ENCODE data around the gene TCAF2.
"Not testable (repeated sequence)": the region's sequence is repeated elsewhere in the genome, so short reads cannot be mapped to it uniquely, and the experiment has no call there.

TCAF2 gene

GRCh38 chr7:143620646-143621045, at the start of gene TCAF2:
TCAF2 (plus strand) TSS chr7:143620974.
- DNase-seq (ENCODE audit: low spot score), result not testable (repeated sequence)

DNA sequence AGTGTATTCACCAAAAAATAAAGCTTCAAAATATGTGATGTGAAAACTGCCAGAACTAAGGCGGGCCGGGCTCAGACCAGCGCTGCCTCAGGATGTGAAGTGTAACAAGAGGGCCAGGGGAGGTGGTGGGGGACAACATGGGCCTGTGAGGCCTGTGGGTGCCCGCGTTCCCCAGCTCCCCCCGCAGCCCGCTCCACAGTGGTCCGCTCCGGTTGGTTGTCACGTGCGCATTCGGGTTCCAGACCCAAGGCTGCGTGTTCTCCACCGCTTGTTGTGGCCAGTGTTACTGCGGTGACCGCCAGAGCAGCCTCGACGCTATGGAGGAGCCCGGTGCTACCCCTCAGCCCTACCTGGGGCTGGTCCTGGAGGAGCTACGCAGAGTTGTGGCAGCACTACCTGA, 49.3 kb upstream of the TCAF2 start, which contains the start of gene CTAGE15:
Gene CTAGE15, plus strand, starts transcription at position 301 of the 400 bp plus-strand sequence. Its CDS starts 17 bp downstream, at position 318.
- DNase-seq (ENCODE audit: low spot score), result not testable (repeated sequence)

DNA sequence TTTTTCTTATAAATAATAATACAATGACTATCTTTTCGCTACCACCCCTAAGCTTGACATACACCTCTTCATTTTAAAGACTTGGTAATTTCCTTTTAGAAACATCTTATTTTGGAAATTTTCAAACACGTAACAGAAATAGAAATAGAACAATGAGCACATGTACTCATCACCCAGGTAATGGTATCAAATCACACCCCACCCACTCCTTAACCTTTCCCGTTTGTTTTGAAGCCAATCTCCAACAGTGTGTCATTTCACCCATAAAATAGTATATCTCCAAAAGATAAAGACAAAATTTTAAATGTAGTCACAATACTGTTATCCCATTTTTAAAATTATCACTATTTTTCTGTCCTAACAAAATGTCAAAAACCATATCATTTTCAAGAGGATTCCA, 32.6 kb upstream of the TCAF2 start:
- not testable (repeated sequence) for DNase-seq (ENCODE audit: low spot score)

DNA sequence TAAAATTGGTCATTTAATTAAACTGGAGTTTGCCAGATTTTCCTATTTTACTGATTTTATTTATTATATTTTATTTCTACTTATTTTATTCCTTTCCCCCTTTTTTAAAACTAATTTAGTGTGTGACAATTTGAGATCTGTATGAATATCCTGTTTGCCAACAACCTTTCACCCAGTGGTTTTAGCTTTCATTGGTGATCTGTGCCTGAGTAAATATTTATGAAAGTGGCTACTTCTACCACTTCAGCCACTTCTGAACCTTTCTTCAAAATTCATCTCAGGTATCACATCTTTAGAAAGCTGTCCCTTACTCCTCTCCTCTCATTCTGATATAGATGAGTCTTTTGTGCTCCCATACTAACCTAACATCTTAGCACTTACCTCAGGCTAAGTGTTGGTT, 30.9 kb upstream of the TCAF2 start:
- not testable (repeated sequence) for DNase-seq (ENCODE audit: low spot score)

DNA sequence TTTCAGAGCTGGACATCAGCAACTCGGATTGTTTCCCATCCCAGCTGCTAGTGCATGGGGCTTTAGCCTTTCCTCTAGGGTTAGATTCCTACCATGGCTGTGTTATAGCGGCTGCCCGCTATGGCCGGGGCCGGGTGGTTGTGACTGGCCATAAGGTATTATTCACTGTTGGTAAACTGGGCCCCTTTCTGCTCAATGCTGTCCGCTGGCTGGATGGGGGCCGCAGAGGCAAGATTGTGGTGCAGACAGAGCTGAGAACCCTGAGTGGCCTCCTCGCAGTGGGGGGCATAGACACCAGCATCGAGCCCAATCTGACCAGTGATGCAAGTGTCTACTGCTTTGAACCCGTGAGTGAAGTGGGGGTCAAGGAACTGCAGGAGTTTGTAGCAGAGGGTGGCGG, 22.7 kb upstream of the TCAF2 start:
- DNase-seq (ENCODE audit: low spot score), result not testable (repeated sequence)

- not testable (repeated sequence) for DNase-seq (ENCODE audit: low spot score)
These were observed 17.2 kb upstream of the TCAF2 start for GRCh38 chr7:143603549-143603948.

- not testable (repeated sequence) for DNase-seq (ENCODE audit: low spot score)
These were observed 14.7 kb upstream of the TCAF2 start for GRCh38 chr7:143606088-143606487.

- not testable (repeated sequence) for DNase-seq (ENCODE audit: low spot score)
These were observed 5.2 kb upstream of the TCAF2 start for GRCh38 chr7:143615545-143615944.

GRCh38 chr7:143617204-143617603, 3.6 kb upstream of the TCAF2 start:
- DNase-seq (ENCODE audit: low spot score), result not testable (repeated sequence)

DNA sequence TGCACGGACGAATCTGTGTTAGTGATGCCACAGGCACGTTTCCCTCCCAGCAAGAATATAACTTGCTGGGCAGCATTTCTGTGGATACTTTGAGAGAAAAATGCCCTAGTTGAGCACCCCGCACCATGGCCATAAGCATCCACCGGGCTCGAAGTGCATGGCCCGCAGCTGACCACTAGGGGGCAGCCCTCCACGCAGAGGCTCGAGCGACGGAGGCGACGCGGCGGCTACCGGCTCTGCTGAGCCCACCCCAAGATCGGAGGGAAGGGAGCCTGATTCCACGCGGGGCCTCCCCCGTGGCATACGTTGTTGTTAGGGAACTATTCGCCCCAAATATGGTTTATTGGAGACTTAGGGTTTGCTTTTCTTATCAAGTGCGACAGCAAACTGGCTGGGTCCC, 716 bp upstream of the TCAF2 start:
- DNase-seq (ENCODE audit: low spot score), result not testable (repeated sequence)

DNA sequence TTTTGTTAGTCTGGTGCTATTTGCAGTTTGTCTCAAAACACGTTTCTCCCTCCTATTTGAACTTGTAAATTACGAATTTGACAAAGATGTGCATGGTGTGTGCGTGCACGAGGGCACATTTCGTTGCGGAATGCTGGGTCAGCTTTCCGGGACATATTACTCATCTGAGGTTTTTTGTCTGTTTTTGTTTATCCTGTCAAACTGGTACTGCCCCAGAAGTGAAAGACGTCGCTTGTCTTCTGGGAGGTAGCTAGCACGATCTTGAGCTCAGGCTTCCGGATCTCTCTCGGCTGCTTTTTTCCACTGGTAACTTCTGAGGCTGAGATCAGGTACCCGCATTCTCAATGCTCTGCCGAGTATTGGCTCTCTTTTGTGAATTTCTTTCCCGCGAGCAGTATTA, 401 bp downstream of the TCAF2 start:
- not testable (repeated sequence) for DNase-seq (ENCODE audit: low spot score)

DNA sequence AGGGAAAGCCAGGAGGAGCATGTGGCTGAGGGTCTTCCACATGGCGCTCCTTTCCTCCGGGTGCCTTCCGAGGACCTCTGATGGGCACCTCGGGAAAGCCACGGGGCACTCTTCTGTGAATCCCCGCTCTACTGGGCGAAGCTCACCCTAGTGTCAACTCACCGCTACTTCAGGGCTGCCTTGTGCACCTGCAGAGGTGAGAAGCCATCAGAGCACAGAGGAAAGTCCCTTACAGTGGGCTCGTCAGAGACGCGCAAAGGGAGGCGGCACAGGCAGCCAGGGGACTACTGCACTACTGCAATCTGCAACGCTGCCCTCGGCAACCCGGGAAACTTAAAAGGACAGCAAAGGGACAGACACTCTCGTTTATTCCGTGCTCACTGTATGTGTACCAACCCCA, 1.4 kb downstream of the TCAF2 start:
- DNase-seq (ENCODE audit: low spot score), result not testable (repeated sequence)

GRCh38 chr7:143630653-143631052, 9.9 kb downstream of the TCAF2 start:
- DNase-seq (ENCODE audit: low spot score), result not testable (repeated sequence)

DNA sequence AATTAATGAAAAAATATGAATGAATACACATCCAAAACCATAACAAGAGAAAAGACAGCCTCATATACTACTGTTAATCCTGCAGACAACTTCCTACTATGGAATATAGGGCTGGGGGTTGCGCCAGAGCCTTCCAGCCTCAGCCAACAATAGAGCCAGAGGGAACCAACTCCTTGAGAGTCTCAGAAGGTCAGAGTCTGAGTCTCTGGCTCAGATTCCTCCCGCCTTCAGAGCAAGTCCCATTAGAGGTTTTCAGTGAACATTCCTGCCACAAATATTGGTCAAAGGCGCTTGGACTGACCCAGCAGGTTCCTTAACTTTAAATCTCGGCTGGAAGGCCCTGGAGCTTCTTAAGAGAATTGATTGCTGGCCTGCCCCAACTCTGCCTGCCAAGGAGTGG, 11.7 kb downstream of the TCAF2 start:
- DNase-seq (ENCODE audit: low spot score), result not testable (repeated sequence)

GRCh38 chr7:143633013-143633618, 12.3 kb downstream of the TCAF2 start:
- DNase-seq (ENCODE audit: low spot score), result not testable (repeated sequence)

DNA sequence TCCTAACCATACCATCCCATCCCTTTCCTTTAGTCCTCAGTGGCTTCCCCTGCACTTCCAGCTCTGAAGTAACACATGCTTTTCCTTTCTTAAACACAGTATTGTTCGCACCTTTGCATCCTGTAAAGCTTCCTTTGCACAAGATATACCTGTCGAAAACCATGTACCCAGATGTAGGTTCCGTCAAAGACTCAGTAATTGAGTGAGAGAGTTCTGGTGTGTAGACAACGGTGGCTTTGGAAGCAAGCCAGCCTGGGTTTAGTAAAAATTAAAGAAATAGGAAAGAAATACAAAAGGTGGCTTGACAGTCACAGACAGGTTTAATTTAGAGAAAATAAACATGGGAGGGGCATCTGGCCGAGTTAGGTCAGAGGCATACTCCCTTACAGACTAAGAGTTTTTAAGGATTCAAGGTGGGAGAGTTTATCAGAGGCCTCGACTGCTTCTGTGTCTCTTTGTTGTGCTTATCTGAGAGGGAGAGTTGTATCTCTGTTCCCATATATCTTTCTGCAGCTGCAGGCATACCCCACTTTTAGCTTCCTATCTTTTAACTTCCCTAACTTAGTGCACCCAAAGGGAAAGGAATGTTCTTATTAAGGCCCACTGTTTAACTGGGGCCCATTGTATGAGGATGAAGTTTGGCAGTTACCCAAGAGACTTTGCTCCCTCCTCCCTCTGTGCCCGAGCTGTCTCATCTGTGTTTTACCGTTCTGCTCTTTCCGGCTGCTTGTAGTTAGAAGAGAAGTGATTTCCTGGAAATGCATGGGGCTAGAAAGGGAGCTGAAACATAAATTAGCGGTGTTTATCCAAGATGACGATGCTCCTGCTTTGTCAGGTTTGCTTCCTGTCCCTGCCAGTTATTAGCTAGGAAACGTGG, 14.8 kb downstream of the TCAF2 start:
- not testable (repeated sequence) for DNase-seq (ENCODE audit: low spot score)

GRCh38 chr7:143639372-143639771, 18.6 kb downstream of the TCAF2 start:
- not testable (repeated sequence) for DNase-seq (ENCODE audit: low spot score)

GRCh38 chr7:143640528-143641189, 19.9 kb downstream of the TCAF2 start:
- DNase-seq (ENCODE audit: low spot score), result not testable (repeated sequence)

GRCh38 chr7:143646598-143646997, 25.8 kb downstream of the TCAF2 start:
- DNase-seq (ENCODE audit: low spot score), result not testable (repeated sequence)

DNA sequence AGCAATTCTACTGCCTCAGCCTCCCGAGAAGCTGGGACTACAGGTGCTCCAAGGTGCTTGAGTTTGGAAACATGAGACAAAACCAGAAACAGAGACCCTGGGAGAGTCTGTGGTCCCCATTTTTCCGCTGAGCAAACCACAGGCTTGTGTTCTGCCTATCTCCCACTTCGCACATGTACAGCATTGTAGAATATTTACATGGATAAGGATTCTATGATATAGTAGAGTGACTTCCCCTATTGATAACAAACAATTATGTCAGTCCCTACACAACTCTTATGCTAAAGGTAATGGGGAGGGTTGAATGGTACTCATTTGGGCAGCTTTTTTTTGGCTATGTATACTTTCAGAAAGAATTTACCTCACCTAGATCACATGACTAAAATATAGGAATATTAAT, 29.1 kb downstream of the TCAF2 start:
- not testable (repeated sequence) for DNase-seq (ENCODE audit: low spot score)

GRCh38 chr7:143650447-143650846, 29.7 kb downstream of the TCAF2 start:
- not testable (repeated sequence) for DNase-seq (ENCODE audit: low spot score)
